Measurements from ENCODE around the gene OR51B4. TPM values are rescaled to one million over a fixed set of nuclear protein-coding genes. Genes with fewer than 3 reads are reported as not detected.

Gene OR51B4, protein sequence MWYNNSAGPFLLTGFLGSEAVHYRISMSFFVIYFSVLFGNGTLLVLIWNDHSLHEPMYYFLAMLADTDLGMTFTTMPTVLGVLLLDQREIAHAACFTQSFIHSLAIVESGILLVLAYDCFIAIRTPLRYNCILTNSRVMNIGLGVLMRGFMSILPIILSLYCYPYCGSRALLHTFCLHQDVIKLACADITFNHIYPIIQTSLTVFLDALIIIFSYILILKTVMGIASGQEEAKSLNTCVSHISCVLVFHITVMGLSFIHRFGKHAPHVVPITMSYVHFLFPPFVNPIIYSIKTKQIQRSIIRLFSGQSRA
- not detected in 3 replicates for polyA plus RNA-seq
- not detected for polyA plus RNA-seq (2011; ENCODE audit: low read depth)
- polyA plus RNA-seq (2011; cell fraction: cytosol; rRNA removed): not detected in 2 replicates
- polyA plus RNA-seq (2011; cell fraction: nucleus; rRNA removed): not detected in 2 replicates
- not detected in 2 replicates for polyA plus RNA-seq (2012; ENCODE audit: low replicate concordance)
- not detected in 3 replicates for polyA minus RNA-seq
- polyA minus RNA-seq (2011; cell fraction: cytosol; rRNA and poly(A)+ RNA removed): not detected
- polyA minus RNA-seq (2011; cell fraction: nucleus; rRNA and poly(A)+ RNA removed): not detected in 2 replicates

DNA sequence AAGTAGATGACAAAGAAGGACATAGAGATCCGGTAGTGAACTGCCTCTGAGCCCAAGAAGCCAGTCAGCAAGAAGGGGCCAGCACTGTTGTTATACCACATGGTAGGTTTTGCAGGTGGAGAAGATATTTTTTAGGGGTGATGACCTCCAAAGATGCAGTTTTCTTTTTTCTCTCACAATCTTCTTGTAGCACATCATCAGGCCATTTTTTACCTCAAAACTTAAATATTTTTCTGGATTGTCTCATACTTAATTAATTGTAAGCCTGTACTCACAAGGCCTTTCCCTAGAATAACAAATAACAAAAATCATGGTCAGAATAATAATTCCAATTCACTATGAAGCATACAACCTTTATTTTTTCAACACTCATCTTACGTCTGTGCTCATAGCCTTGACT lies at the start of gene OR51B4:
OR51B4 (minus strand) TSS at position 101 of the 400 bp plus-strand sequence; CDS start at position 101, 0 bp downstream.
- no peak for TF ChIP-seq CTCF (optimal IDR thresholded peaks at IDR 0.05 in 1 of 3, IDR thresholded peaks at IDR 0.05 in 1 of 3, conservative IDR thresholded peaks at IDR 0.05 in 1 of 3; ENCODE audit: extremely low read depth in 1 of 3, insufficient read depth in 2 of 3, low read length in 3 of 3)
- Histone ChIP-seq H3K27me3 (ENCODE audit: control insufficient read depth, extremely low read depth, insufficient read depth, low read length) (no peaks in the 10 kb centered on the region), H4K20me1 (ENCODE audit: control insufficient read depth, extremely low read depth, insufficient read depth, low read length) (no peaks in the 10 kb centered on the region), H3K36me3 (ENCODE audit: control insufficient read depth in 2 of 2, extremely low read depth in 1 of 2, insufficient read depth in 2 of 2, low read length in 2 of 2) (no peaks in the 10 kb centered on the region), H3K27ac (ENCODE audit: control insufficient read depth, insufficient read depth, low read length) (no peak within 1 kb of the TSS), H3K9me3 (ENCODE audit: control insufficient read depth, low read depth, low read length) (no peaks in the 10 kb centered on the region), H3K4me3 (ENCODE audit: control insufficient read depth in 2 of 3, extremely low read depth in 1 of 3, insufficient read depth in 2 of 3, low read depth in 1 of 3, low read length in 3 of 3) (no peak within 1 kb of the TSS), H3K9ac (ENCODE audit: control insufficient read depth, extremely low read depth, insufficient read depth, low read length) (no peak within 1 kb of the TSS), H2AFZ (ENCODE audit: control insufficient read depth, low read length) (no peak within 1 kb of the TSS), H3K4me2 (ENCODE audit: control insufficient read depth, extremely low read depth, insufficient read depth, low read depth, low read length) (no peak within 1 kb of the TSS), H3K4me1 (ENCODE audit: control insufficient read depth, extremely low read depth, insufficient read depth, low read length) (no peaks in the 10 kb centered on the region), H3K9me1 (ENCODE audit: control insufficient read depth, extremely low read depth, insufficient read depth, low read length) (no peaks in the 10 kb centered on the region), H3K79me2 (ENCODE audit: control insufficient read depth, insufficient read depth, low read length) (no peaks in the 10 kb centered on the region)
- dilution Hi-C loops (cut with MboI; ENCODE audit: extremely low pct_ligation_motif_present, low sequenced_read_pairs): no loop called here
- DNase-seq (ENCODE audit: low read depth, low spot score): no peak
- FAIRE-seq: no peak

GRCh38 chr11:5351208-5351607 lies 49.5 kb upstream of the OR51B4 start, which contains the start of gene OR51B6:
TSS of gene OR51B6 (plus strand) at chr11:5351508. CDS start at chr11:5351508, 0 bp downstream.
- Histone ChIP-seq H2AFZ (ENCODE audit: control insufficient read depth, low read length) (no peak within 1 kb of the TSS), H3K79me2 (ENCODE audit: control insufficient read depth, insufficient read depth, low read length) (no peaks in the 10 kb centered on the region), H3K9me3 (ENCODE audit: control insufficient read depth, low read depth, low read length) (no peaks in the 10 kb centered on the region), H3K27ac (ENCODE audit: control insufficient read depth, insufficient read depth, low read length) (no peak within 1 kb of the TSS), H3K4me1 (ENCODE audit: control insufficient read depth, extremely low read depth, insufficient read depth, low read length) (no peaks in the 10 kb centered on the region), H3K36me3 (ENCODE audit: control insufficient read depth in 2 of 2, extremely low read depth in 1 of 2, insufficient read depth in 2 of 2, low read length in 2 of 2) (no peaks in the 10 kb centered on the region), H3K4me3 (ENCODE audit: control insufficient read depth in 2 of 3, extremely low read depth in 1 of 3, insufficient read depth in 2 of 3, low read depth in 1 of 3, low read length in 3 of 3) (no peak within 1 kb of the TSS), H3K9ac (ENCODE audit: control insufficient read depth, extremely low read depth, insufficient read depth, low read length) (no peak within 1 kb of the TSS), H3K4me2 (ENCODE audit: control insufficient read depth, extremely low read depth, insufficient read depth, low read depth, low read length) (no peak within 1 kb of the TSS), H3K9me1 (ENCODE audit: control insufficient read depth, extremely low read depth, insufficient read depth, low read length) (no peaks in the 10 kb centered on the region), H3K27me3 (ENCODE audit: control insufficient read depth, extremely low read depth, insufficient read depth, low read length) (no peaks in the 10 kb centered on the region), H4K20me1 (ENCODE audit: control insufficient read depth, extremely low read depth, insufficient read depth, low read length) (no peaks in the 10 kb centered on the region)
- no peak for FAIRE-seq
- dilution Hi-C loops (cut with MboI; ENCODE audit: extremely low pct_ligation_motif_present, low sequenced_read_pairs): no loop called here
- TF ChIP-seq EZH2 (IDR thresholded peaks at IDR 0.05; ENCODE audit: low read length): no peak
- TF ChIP-seq CTCF (optimal IDR thresholded peaks at IDR 0.05 in 1 of 3, IDR thresholded peaks at IDR 0.05 in 1 of 3, conservative IDR thresholded peaks at IDR 0.05 in 1 of 3; ENCODE audit: extremely low read depth in 1 of 3, insufficient read depth in 2 of 3, low read length in 3 of 3): no peak
- DNase-seq (ENCODE audit: low read depth, low spot score): no peak
